Left forelimb (tissue), 1 donor: ENCODE measurements around the gene TACR2.

Experiments used
- DNase-seq: peaks from one replicate; pipeline ENCODE4 v3.0.0-alpha.2; 2018; ENCODE audit warnings: low spot score

The TACR2 gene

DNA sequence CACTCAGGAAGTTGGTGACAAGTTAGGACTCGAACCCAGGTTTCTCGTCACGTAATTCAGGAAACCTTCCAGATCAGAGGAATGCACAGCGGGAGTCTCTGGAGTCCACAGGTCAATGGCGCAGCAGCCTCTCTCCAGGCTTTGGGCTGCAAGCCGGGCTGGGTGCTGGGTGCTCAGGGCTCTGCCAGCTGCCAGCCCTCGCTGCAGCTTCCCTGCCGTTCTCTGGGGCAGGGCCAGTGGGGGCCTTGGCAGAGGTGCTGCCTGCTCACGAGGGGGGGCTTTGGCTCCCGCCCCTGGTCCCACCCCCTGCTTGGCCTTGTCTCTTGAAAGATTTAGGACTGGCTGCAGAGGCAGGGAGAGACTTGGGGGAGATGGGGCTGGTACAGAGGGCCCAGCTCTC, at the start of gene TACR2:
TSS of gene TACR2 (minus strand) at position 224 of the 400 bp plus-strand sequence. CDS start 595 bp downstream, outside the sequence.
- DNase-seq, result no peak

GRCh38 chr10:69466158-69466490, 49.4 kb upstream of the TACR2 start:
- no peak for DNase-seq

- no peak for DNase-seq
Observed at GRCh38 chr10:69465457-69466157, 48.9 kb upstream of the TACR2 start.

DNA sequence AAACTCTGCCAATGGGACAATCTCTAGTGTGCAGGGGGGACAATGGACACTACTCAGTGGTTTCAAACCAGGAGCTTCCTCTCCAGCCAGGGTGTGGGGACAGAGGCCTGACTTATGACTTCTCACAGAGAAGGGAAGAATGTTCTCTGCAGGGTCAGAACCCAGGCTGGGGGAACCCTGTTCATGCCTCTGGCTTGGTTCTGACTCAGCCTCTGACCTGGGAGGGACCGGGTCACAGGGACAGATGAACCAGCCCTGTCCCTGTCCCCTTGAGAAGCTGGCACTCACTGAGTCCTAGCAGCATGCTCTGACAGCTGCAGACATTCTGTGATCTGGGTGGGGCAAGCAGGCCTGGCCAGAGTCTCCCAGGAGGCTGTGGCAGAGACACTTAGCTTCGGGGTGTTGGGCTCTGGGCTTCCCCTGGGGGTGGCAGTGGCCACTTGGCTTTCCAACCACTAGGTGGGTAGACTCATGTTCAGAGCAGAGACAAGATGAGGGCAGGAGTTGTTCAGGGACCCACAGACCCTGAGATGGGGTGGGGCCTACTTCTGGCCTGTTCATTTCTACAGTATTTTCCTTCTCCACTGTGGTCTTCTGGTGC, 48.2 kb upstream of the TACR2 start:
- no peak for DNase-seq

DNA sequence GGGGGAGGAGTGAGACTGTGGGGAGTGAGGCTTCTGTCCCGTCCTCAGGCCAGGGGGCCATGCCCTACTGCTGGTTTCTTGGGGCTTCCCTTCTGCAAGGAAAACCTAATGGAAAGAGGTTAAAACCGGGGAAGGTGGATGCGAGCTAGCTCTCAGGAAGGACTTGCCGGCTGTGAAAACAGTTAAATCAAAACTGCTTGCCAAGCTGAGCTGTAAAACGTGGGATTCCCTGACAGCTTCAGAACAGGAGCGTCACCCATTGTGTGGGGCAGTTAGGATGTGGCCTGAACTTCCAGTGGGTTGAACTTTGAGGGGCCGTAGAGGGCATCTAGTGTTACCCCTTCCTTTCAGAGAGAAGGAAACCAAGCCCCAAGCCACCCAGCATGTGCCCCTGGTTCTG, 47.7 kb upstream of the TACR2 start:
- no peak for DNase-seq

DNA sequence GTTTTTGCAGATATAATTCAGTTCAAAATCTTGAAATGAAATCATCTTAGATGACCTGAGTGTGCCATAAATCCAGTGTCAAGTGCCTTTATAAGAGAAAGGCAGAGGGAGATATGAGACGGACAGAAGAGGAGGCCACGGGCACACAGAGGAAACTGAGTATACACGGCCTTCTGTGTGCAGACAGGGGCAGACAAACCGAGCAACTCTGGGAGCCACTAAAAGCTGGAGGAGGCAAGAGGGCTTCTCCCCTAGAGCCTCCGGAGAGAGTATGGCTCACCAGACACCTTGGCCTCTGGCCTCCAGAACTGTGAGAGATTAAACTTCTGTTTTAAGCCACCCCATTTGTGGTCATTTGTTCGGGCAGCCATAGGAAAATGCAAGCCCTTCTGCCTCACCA, 47.2 kb upstream of the TACR2 start:
- no peak for DNase-seq

GRCh38 chr10:69461243-69462025, 44.7 kb upstream of the TACR2 start:
- no peak for DNase-seq

DNA sequence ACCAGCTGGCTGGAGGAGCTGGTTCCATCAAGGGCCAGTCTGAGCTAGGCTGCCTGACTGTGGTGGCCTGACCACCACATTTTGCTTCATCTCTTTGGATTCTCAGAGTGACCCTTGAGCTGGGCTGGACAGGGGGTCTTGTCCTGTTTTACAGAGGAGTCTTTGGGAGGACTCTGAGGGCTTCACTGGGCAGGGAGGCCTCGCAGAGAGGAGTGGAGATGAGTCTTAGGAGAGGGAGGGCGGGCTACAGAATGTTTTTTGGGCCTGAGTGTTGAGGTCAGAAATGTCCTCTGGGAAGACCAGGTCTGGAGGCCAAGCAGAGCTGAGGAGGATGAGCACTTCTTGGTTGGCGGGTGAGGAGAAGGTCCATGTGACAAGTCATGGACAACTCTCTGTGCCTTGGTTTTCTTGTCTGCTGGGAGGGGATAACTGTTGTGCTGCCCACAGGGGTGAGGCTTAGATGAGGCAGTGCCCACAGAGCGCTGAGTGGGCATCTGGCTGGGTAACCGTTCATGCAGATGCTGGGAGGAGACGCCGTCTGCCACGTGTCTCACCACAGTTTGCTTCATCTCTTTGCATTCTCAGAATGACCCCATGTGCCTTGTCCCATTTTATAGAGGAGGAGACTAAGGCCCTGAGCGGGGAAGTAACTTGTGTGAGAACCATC, 44.0 kb upstream of the TACR2 start:
- DNase-seq, result no peak

DNA sequence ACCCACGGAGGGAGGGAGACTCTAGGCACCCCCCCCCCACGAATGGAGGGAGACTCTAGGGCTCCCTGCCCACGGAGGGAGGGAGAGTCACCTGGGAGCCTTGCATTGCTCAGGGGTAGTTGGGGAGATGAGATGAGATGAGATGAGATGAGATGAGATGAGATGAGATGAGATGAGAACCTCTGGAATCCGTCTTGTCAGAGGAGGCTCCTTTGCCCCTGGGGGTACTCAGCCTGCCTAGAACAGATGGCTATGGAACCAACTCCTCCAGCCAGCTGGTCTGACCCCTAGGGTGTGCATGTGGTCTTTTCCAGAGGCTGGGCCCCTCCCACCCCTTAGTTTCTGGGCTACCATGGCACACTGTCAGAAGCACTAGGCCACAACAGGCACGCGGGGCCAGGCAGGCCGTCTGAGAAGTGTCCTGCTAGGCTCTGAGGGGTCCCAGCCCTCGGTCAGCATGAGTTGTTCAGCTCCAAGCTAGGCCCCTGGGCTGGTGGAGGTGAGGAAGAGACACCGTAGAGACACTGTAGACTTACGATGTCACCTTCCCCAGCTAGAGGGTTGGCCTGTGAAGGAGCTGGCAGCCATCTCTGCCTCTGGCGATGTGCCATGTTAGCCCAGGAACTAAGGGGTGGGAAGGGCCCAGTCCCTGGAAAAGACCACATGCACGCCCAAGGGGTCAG, 43.3 kb upstream of the TACR2 start:
- DNase-seq, result no peak

GRCh38 chr10:69459101-69459790, 42.5 kb upstream of the TACR2 start:
- DNase-seq, result no peak

DNA sequence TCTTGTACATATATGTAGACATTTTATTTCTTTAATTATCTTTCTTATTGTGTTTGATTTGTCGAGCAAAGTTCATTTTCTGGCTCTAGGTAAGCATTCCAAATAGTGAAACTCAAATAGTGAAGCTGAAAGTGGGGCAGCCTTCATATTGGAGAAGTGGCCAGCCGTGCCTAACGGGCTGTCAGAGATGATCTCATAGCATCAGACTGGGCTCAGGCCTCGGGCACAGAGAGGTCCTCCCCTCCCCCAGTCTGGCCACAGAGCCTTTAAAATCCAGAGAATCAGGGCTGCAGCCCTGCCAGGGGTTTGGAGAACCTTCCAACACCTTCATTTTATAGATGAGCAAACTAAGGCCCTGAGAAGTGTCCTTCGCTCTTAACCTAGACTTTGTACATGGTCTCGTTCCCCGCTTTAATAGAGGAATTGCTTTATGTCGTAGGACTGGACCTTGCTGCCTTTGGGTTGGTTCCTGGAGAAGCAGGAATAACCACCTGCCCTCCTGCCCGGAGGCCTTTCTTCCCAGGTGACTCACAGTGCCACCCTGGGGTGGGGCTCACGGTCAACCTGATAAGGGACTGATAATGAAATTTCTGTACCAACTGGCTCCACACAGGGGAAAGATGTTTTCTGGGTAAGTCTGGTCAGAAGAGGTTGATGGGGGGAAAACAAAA, 41.8 kb upstream of the TACR2 start:
- DNase-seq, result no peak

- DNase-seq, result no peak
Observed at GRCh38 chr10:69457771-69458237, 41.1 kb upstream of the TACR2 start.

GRCh38 chr10:69456880-69457693, 40.4 kb upstream of the TACR2 start:
- DNase-seq, result no peak

DNA sequence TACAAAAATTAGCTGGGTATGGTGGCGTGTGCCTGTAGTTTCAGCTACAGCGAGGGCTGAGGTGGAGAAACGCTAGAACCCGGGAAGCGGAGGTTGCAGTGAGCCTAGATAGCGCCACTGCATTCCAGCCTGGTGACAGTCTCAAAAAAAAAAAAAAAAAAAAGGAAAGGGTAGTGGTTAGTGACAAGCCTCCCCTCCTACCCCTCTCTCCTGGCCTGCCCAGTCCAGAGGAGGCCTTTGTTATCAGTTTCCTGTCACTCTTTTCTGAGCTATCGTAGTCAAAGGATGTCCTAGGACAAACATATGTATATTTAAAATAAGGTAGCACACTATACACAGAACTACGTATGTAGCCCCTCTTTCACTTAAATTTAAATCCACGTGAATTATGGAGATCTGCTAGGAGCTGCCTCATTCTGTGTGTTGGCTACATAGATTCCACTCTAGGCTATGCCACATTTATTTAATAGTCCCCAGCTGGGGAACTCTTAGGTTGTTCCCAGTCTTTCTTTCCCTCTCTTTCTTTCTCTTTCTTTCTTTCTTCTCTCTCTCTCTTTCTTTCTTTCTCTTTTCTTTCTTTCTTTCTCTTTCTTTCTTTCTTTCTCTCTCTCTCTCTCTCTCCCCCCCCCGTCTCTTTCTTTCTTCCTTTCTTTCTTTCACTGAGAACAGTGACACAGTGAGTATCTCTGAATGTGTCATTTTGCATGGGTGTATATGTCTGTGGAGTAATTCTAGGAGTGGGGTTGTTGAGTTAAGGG, 38.5 kb upstream of the TACR2 start:
- DNase-seq, result no peak

- DNase-seq, result no peak
Observed at GRCh38 chr10:69453795-69454194, 37.1 kb upstream of the TACR2 start.

GRCh38 chr10:69452676-69453415, 36.1 kb upstream of the TACR2 start:
- no peak for DNase-seq

- no peak for DNase-seq
Observed at GRCh38 chr10:69451784-69452251, 35.1 kb upstream of the TACR2 start.

GRCh38 chr10:69451209-69451783, 34.6 kb upstream of the TACR2 start, which contains the start of gene TSPAN15:
Gene TSPAN15, plus strand, starts transcription at chr10:69451465. Its CDS starts 130 bp downstream, at chr10:69451595.
- peak; percentile 90 for DNase-seq
